Effector memory CD8-positive, alpha-beta T cell (primary cell): ENCODE results near the gene ZNF609.

Source experiments
- ATAC-seq: fragments of 150-1000 bp; cut with Tn5 transposase; replicated peaks from 2 replicates; pipeline ENCODE4 v1.10.0; 2021; ENCODE audit warnings: mild to moderate bottlenecking, moderate library complexity
- DNase-seq, 3 experiments: peaks; one replicate each; pipeline ENCODE4 v3.0.0; 2021
- H3K27ac Mint-ChIP-seq, 2 donors: one replicate each; pipeline ENCODE4 v1.8.0; 2022; ENCODE audit warnings: mild to moderate bottlenecking in 2 of 2, mixed read lengths in 2 of 2, moderate library complexity in 2 of 2
- H3K27me3 Mint-ChIP-seq, 2 donors: one replicate each; pipeline ENCODE4 v1.8.0; 2022; ENCODE audit warnings: mixed read lengths in 2 of 2
- H3K36me3 Mint-ChIP-seq: one replicate; pipeline ENCODE4 v1.8.0; 2022; ENCODE audit warnings: mild to moderate bottlenecking, moderate library complexity, mixed read lengths; ENCODE audit not compliant: insufficient read depth
- H3K4me1 Mint-ChIP-seq, 2 donors: one replicate each; pipeline ENCODE4 v1.8.0; 2022; ENCODE audit warnings: low read depth in 2 of 2, mixed read lengths in 2 of 2
- H3K4me3 Mint-ChIP-seq, 2 donors: one replicate each; pipeline ENCODE4 v1.8.0; 2022; ENCODE audit warnings: mild to moderate bottlenecking in 2 of 2, mixed read lengths in 2 of 2, moderate library complexity in 2 of 2
- H3K9me3 Mint-ChIP-seq, 2 donors: one replicate each; pipeline ENCODE4 v1.8.0; 2022; ENCODE audit warnings: mixed read lengths in 2 of 2

ZNF609 gene

DNA sequence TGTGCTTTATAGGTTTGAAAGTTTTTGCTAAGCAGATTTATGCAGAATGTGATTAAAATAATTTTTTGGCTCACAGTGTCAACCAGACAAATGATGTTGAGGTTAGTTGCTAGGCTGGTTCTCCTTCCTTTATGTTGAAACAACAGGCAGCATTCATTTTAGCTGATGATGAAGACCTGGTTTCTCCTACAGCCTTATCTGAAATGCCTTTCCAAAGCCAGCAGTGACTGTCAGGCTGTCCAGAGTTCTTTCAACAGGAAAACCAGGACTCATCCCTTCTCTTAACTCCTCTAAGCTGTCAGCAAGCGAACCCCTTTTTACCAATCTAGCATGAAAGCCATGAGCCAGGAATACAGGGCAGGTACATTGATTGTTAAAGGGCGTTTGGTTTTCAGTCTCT, 84.1 kb downstream of the ZNF609 start:
- ATAC-seq = no peak
- Mint-ChIP-seq H3K4me3 (no peak overlapping the region), H3K27me3 (no peaks in the 10 kb centered on the region), H3K36me3 (no peaks in the 10 kb centered on the region), H3K4me1 (peaks cover 23 to 28% of the 10 kb centered on the region in 2 donors), H3K27ac (peak overlapping the region; percentile 23 to 33), H3K9me3 (no peaks in the 10 kb centered on the region)
- DNase-seq = no peak

DNA sequence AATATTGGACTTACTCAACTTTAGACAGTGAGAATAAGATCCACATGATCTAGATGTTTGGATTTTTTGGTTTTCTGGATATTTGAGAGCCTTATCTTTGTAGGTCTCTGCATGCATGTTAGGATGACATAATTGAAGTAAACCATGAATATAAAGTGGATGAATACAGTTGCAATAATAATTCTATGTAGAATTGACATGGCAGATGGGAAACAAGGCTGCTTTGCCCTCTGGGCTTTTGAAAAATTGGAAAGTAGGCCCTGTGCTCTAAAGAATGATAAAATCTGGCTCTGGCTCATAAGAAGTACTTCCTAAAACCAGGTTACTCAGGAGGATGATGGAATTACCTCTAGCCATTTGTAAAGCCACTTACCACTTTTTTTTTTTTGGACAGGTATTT, 86.9 kb downstream of the ZNF609 start:
- no peak for ATAC-seq
- Mint-ChIP-seq H3K27ac (peak overlapping the region in 1 of 2 donors; percentile 79), H3K4me3 (no peak overlapping the region), H3K27me3 (no peaks in the 10 kb centered on the region), H3K9me3 (no peaks in the 10 kb centered on the region), H3K36me3 (no peaks in the 10 kb centered on the region), H3K4me1 (peaks cover 24 to 28% of the 10 kb centered on the region in 2 donors)
- no peak for DNase-seq

DNA sequence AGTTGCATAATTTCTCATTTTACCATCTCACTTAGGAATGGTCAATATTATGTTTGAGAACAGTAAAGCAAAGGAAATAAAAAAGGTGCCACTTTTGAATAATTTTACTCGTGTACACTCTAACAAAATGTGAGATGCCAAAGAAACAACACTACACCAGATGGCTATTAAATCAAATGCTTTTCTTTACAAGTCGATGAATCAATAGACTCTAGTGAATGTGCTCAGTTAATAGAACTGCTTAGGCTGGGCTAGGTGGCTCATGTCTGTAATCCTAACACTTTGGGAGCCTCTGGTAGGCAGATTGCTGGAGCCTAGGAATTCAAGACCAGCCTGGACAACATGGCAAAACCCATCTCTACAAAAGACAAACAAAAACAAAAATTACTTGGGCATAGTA, 87.9 kb downstream of the ZNF609 start:
- ATAC-seq = no peak
- Mint-ChIP-seq H3K9me3 (no peaks in the 10 kb centered on the region), H3K36me3 (no peaks in the 10 kb centered on the region), H3K27me3 (no peaks in the 10 kb centered on the region), H3K27ac (no peak overlapping the region), H3K4me1 (peaks cover 20 to 28% of the 10 kb centered on the region in 2 donors), H3K4me3 (no peak overlapping the region)
- no peak for DNase-seq

GRCh38 chr15:64549860-64550259, 89.5 kb downstream of the ZNF609 start:
- Mint-ChIP-seq H3K27ac (peak overlapping the region in 1 of 2 donors; percentile 2), H3K36me3 (no peaks in the 10 kb centered on the region)
- no peak for DNase-seq

DNA sequence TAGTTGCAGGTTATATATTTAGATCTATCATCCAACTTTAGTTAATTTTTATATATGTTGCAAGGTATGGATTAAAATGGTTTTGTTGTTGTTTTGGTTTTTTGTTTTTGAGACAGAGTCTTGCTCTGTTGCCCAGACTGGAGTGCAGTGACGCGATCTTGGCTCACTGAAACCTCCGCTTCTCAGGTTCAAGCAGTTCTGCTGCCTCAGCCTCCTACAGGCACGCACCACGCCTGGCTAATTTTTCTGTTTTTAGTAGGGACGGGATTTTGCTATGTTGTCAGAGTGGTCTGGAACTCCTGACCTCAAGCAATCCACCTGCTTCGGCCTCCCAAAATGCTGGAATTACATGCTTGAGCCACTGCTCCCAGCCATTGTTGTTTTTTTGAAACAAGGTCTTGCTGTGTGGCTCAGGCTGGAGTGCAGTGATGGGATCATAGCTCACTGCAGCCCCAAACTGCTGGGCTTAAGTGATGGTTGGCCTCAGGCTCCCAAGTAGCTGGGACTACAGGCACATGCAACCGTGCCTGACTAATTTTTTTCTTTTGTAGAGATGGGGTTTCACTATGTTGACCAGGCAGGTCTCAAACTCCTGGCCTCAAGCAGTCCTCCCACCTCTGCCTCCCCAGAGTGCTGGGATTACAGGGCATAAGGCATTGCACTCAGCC, 92.0 kb downstream of the ZNF609 start:
- no peak overlapping the region for H3K27ac Mint-ChIP-seq
- DNase-seq (no peak), ATAC-seq (no peak)
- H3K27me3 Mint-ChIP-seq = no peaks in the 10 kb centered on the region
- H3K4me1 Mint-ChIP-seq = peaks cover 4 to 11% of the 10 kb centered on the region in 2 donors
- H3K4me3 Mint-ChIP-seq = no peak overlapping the region
- no peaks in the 10 kb centered on the region for H3K9me3 Mint-ChIP-seq
- no peaks in the 10 kb centered on the region for H3K36me3 Mint-ChIP-seq

More at GRCh38 chr15:64549860-64550259, 89.5 kb downstream of the ZNF609 start:
- no peaks in the 10 kb centered on the region for H3K9me3 Mint-ChIP-seq
- no peak overlapping the region for H3K4me3 Mint-ChIP-seq
- ATAC-seq = no peak
- H3K27me3 Mint-ChIP-seq = no peaks in the 10 kb centered on the region
- peaks cover 20 to 23% of the 10 kb centered on the region in 2 donors for H3K4me1 Mint-ChIP-seq

DNA sequence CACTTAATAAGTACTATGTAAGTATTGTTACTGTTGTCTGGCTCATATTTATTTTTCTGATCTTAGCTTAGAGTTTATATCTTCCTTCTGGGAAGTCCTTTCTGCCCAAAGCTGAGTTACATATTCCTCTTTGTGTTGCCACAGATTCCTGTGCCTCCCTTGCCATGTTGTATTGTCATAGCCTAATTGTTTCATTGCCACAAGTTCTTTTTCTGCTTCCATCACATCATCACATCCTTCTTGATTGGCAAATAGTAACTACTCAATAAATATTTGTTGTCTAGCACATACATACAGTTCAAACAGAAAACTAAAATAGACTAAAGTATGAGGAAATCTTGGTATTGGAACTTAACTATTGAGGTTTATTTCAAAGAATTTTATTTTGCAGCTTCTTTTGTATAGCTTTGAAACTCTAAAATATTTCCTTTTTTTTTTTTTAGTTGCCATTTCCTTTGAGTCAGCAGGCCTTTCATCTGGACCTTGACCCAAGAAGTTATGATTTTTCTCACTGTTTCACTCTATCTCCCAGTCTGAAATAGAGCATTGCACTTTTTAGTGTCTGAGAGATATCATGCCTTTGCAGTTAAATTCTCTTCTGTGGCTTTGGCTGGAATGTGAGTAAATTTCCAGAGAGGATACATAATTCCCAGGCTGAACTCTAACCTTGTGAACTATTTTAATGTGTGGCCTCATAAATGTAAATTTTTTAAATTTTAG, 98.2 kb downstream of the ZNF609 start:
- Mint-ChIP-seq H3K9me3 (no peaks in the 10 kb centered on the region), H3K4me1 (peaks cover 15 to 29% of the 10 kb centered on the region in 2 donors), H3K27me3 (no peaks in the 10 kb centered on the region), H3K27ac (peak overlapping the region; percentile 2 to 26), H3K4me3 (no peak overlapping the region), H3K36me3 (peaks cover 10% of the 10 kb centered on the region)
- ATAC-seq = no peak
- DNase-seq = no peak

- Mint-ChIP-seq H3K9me3 (no peaks in the 10 kb centered on the region), H3K4me3 (no peak overlapping the region), H3K27me3 (no peaks in the 10 kb centered on the region), H3K27ac (peak overlapping the region in 1 of 2 donors; percentile 26), H3K36me3 (peaks cover 10% of the 10 kb centered on the region), H3K4me1 (peaks cover 18 to 32% of the 10 kb centered on the region in 2 donors)
- ATAC-seq (no peak), DNase-seq (no peak)
Observed at GRCh38 chr15:64559243-64559642, 98.9 kb downstream of the ZNF609 start.

- no peak overlapping the region for H3K4me3 Mint-ChIP-seq
- peaks cover 13% of the 10 kb centered on the region for H3K36me3 Mint-ChIP-seq
- ATAC-seq = no peak
- DNase-seq = no peak
- H3K27me3 Mint-ChIP-seq = no peaks in the 10 kb centered on the region
- H3K9me3 Mint-ChIP-seq = no peaks in the 10 kb centered on the region
- peak overlapping the region in 1 of 2 donors; percentile 35 for H3K27ac Mint-ChIP-seq
- H3K4me1 Mint-ChIP-seq = peaks cover 20 to 39% of the 10 kb centered on the region in 2 donors
Observed at GRCh38 chr15:64560501-64560900, 100.1 kb downstream of the ZNF609 start.

DNA sequence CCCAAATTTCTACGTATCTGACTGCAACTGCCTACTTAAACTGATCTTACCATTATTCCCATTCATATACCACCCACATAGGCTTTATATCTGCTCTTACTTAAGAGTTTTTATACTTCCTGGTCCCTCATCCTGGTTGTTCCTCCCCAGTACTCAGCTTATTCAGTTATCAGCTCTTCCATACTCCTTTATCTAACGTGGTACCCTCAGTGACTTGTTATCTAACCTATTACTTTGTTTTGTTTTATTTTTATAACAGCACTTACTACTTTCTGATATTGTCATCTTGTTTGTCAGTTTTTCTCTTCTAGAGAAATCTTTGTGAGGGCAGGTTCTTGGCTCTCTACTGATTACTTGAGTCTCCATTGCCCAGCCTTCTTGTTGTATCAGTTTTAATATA, 100.6 kb downstream of the ZNF609 start:
- Mint-ChIP-seq H3K27me3 (no peaks in the 10 kb centered on the region), H3K9me3 (no peaks in the 10 kb centered on the region), H3K27ac (peak overlapping the region in 1 of 2 donors; percentile 35), H3K36me3 (peaks cover 13% of the 10 kb centered on the region), H3K4me1 (peaks cover 20 to 40% of the 10 kb centered on the region in 2 donors), H3K4me3 (no peak overlapping the region)
- no peak for DNase-seq
- no peak for ATAC-seq

DNA sequence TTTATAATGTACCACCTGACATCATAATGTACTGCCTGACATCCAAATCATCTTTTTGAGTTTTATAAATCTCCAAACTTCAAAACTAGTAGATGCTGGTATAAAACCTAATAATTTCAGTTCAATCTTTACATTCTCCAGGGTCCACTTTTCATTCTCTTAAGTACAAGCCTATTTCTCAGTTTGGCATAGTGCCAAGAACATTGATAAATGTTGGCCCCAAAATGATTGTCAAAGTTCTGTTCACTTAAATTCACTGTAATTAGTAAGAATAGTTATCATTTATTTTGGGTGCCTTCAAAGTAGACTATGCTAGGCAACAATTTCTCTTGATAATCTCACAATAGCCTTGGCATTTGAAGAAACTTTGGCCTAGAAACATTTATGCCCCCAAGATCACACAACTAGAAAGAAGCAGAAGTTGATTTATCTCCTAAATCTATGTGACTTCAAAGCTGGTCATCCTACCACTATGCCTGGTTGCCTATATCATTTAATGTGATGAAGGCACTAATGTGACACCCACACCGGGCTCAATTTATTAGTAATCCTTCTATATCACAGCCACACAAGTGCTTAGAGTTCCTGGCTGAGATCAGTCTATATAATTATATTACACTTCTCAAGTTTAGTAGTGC, 101.7 kb downstream of the ZNF609 start:
- H3K9me3 Mint-ChIP-seq = no peaks in the 10 kb centered on the region
- no peaks in the 10 kb centered on the region for H3K27me3 Mint-ChIP-seq
- H3K27ac Mint-ChIP-seq = peak overlapping the region in 1 of 2 donors; percentile 62
- H3K36me3 Mint-ChIP-seq = peaks cover 15% of the 10 kb centered on the region
- DNase-seq (no peak), ATAC-seq (no peak)
- H3K4me1 Mint-ChIP-seq = peaks cover 24 to 49% of the 10 kb centered on the region in 2 donors
- H3K4me3 Mint-ChIP-seq = no peak overlapping the region

GRCh38 chr15:64566102-64566501, 105.7 kb downstream of the ZNF609 start:
- no peaks in the 10 kb centered on the region for H3K9me3 Mint-ChIP-seq
- peaks cover 28 to 52% of the 10 kb centered on the region in 2 donors for H3K4me1 Mint-ChIP-seq
- no peak for ATAC-seq
- no peak overlapping the region for H3K4me3 Mint-ChIP-seq
- no peak overlapping the region for H3K27ac Mint-ChIP-seq
- peaks cover 20% of the 10 kb centered on the region for H3K36me3 Mint-ChIP-seq
- DNase-seq = no peak
- no peaks in the 10 kb centered on the region for H3K27me3 Mint-ChIP-seq

- Mint-ChIP-seq H3K9me3 (no peaks in the 10 kb centered on the region), H3K36me3 (peaks cover 20% of the 10 kb centered on the region), H3K27ac (peak overlapping the region in 1 of 2 donors; percentile 26), H3K4me1 (peaks cover 29 to 51% of the 10 kb centered on the region in 2 donors), H3K4me3 (no peak overlapping the region), H3K27me3 (no peaks in the 10 kb centered on the region)
- ATAC-seq = no peak
- no peak for DNase-seq
Observed at GRCh38 chr15:64566629-64567427, 106.5 kb downstream of the ZNF609 start.

DNA sequence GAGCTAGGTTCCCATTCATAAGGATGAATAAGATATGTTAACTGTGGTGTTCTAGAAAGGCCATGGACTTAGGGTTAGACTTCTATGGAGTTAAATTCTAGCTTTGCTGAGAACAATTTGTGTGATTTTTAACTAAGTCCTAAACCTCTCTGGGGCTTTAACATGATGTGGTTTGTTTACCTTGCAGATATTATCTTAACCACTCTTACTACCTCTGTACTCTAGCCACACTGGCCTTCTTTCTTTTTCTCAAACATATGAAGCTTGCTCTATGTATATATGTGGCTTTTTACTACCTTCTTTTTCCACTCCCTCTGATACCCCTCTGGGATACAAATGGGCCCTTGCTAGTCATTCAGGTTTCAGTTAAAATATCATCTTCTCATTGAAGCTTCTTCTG, 108.4 kb downstream of the ZNF609 start:
- ATAC-seq (peak; percentile 45), DNase-seq (no peak)
- Mint-ChIP-seq H3K9me3 (no peaks in the 10 kb centered on the region), H3K27me3 (no peaks in the 10 kb centered on the region), H3K27ac (peak overlapping the region; percentile 17 to 54), H3K36me3 (peaks cover 14% of the 10 kb centered on the region), H3K4me3 (no peak overlapping the region), H3K4me1 (peaks cover 30 to 52% of the 10 kb centered on the region in 2 donors)
